B cell (primary cell): ENCODE data around the gene TLDC2. TPM values are rescaled to one million over a fixed set of nuclear protein-coding genes. Genes with fewer than 3 reads are reported as not detected.

Source experiments
- ATAC-seq: fragments of 200-7000 bp; cut with Tn5 transposase; one replicate; pipeline ENCODE4 v1.10.0; 2021; ENCODE audit warnings: low read depth, mild to moderate bottlenecking, moderate number of reproducible peaks, moderate library complexity
- CTCF ChIA-PET: fragments of 350-600 bp; sonication (Branson Sonifier 250); formaldehyde crosslinking; loops from one replicate; lab custom pipeline; 2021; ENCODE audit warnings: antibody characterized with exemption, inconsistent platforms; lab: Charles Lee
- POLR2A ChIA-PET: fragments of 350-600 bp; sonication (Branson Sonifier 250); formaldehyde crosslinking; loops from one replicate; lab custom pipeline; 2021; ENCODE audit warnings: antibody characterized with exemption; lab: Charles Lee
- DNase-seq: peaks from one replicate; pipeline ENCODE4 v3.0.0; 2013
- H2AFZ ChIP-seq: 2 replicates; pipeline ENCODE4 v1.6.1; 2012; ENCODE audit warnings: mild to moderate bottlenecking, low read depth, low read length; ENCODE audit not compliant: insufficient read depth, poor library complexity, severe bottlenecking
- H3K27ac ChIP-seq, 2 donors: 1 replicate in 1 of 2; 2 replicates in 1 of 2; pipeline ENCODE4 v1.5.1; 2012 to 2013; ENCODE audit warnings: low read length in 2 of 2, mild to moderate bottlenecking in 2 of 2, moderate library complexity in 1 of 2
- H3K27me3 ChIP-seq, 4 experiments: fragments of 200-600 bp in 1 of 4; sonication (generic) in 1 of 4; replicated peaks in 1 of 4; 1 replicate in 2 of 4; 2 replicates in 2 of 4; pipeline versions ENCODE4 v1.6.1 to v1.7.0; 2013 to 2016; ENCODE audit warnings: low read length in 3 of 4, mild to moderate bottlenecking in 2 of 4, mixed read lengths in 1 of 4, moderate library complexity in 1 of 4; ENCODE audit not compliant: insufficient read depth in 4 of 4, control insufficient read depth in 3 of 4; ENCODE audit errors: control extremely low read depth in 1 of 4
- H3K36me3 ChIP-seq, 2 experiments: replicated peaks in 1 of 2; 1 replicate in 1 of 2; 2 replicates in 1 of 2; pipeline versions ENCODE4 v1.6.1 to v1.7.1; 2013; ENCODE audit warnings: low read length in 1 of 2; ENCODE audit not compliant: insufficient read depth in 2 of 2, control insufficient read depth in 1 of 2; ENCODE audit errors: control extremely low read depth in 1 of 2, extremely low read depth in 1 of 2
- H3K4me1 ChIP-seq, 2 donors: fragments of 200-600 bp in 1 of 2; sonication (generic) in 1 of 2; 1 replicate in 1 of 2; 2 replicates in 1 of 2; pipeline versions ENCODE4 v1.5.1 to v1.6.1; 2013 to 2017; ENCODE audit warnings: low read length in 2 of 2; ENCODE audit not compliant: control insufficient read depth in 2 of 2, insufficient read depth in 2 of 2
- H3K4me2 ChIP-seq: replicated peaks from 2 replicates; pipeline ENCODE3; 2012; ENCODE audit warnings: mild to moderate bottlenecking, low read depth, low read length; ENCODE audit not compliant: poor library complexity, severe bottlenecking
- H3K4me3 ChIP-seq, 5 experiments: fragments of 200-600 bp in 1 of 5; sonication (generic) in 1 of 5; 1 replicate in 3 of 5; 2 replicates in 2 of 5; pipeline versions ENCODE4 v1.5.1 to v1.7.0; 2011 to 2016; ENCODE audit warnings: low read length in 4 of 5, mild to moderate bottlenecking in 4 of 5, low read depth in 2 of 5, control low read depth in 1 of 5, moderate library complexity in 1 of 5; ENCODE audit not compliant: insufficient read depth in 1 of 5; ENCODE audit errors: control extremely low read depth in 1 of 5, extremely low read depth in 1 of 5
- H3K79me2 ChIP-seq: fragments of 200-600 bp; sonication (generic); one replicate; pipeline ENCODE4 v1.6.0; 2016; ENCODE audit warnings: low read length; ENCODE audit not compliant: control insufficient read depth, insufficient read depth
- H3K9ac ChIP-seq: fragments of 200-600 bp; sonication (generic); 2 replicates; pipeline ENCODE4 v1.6.1; 2017; ENCODE audit warnings: mild to moderate bottlenecking, low read length, moderate library complexity
- H3K9me3 ChIP-seq, 3 donors: one replicate each; pipeline versions ENCODE4 v1.6.1 to v1.7.1; 2013; ENCODE audit warnings: low read length in 2 of 3; ENCODE audit not compliant: control insufficient read depth in 2 of 3, insufficient read depth in 1 of 3; ENCODE audit errors: control extremely low read depth in 1 of 3
- H4K20me1 ChIP-seq: 2 replicates; pipeline ENCODE4 v1.6.0; 2012; ENCODE audit warnings: mild to moderate bottlenecking, low read length; ENCODE audit not compliant: insufficient read depth, control insufficient read depth, poor library complexity, severe bottlenecking
- H3K27ac Mint-ChIP-seq: one replicate; pipeline ENCODE4 v1.8.0; 2021; ENCODE audit warnings: mixed read lengths
- H3K27me3 Mint-ChIP-seq: one replicate; pipeline ENCODE4 v1.8.0; 2021; ENCODE audit warnings: mixed read lengths
- H3K4me1 Mint-ChIP-seq: one replicate; pipeline ENCODE4 v1.8.0; 2021; ENCODE audit warnings: mixed read lengths
- H3K4me3 Mint-ChIP-seq: one replicate; pipeline ENCODE4 v1.8.0; 2021; ENCODE audit warnings: mixed read lengths
- H3K9me3 Mint-ChIP-seq: one replicate; pipeline ENCODE4 v1.8.0; 2022; ENCODE audit warnings: mixed read lengths; ENCODE audit not compliant: insufficient read depth
- EZH2 ChIP-seq: IDR thresholded peaks from 2 replicates; pipeline ENCODE4 v1.6.1; 2012; ENCODE audit warnings: borderline replicate concordance, low read depth, mild to moderate bottlenecking, moderate library complexity, low read length; ENCODE audit not compliant: insufficient read depth, poor library complexity, severe bottlenecking
- WGBS: methylation state at CpG from one replicate; pipeline ENCODE4 v1.1.5; 2013; ENCODE audit warnings: missing lambda C conversion rate; ENCODE audit not compliant: insufficient coverage; 5-methylcytosine and 5-hydroxymethylcytosine counted together
- intact Hi-C: fragments of 100-400 bp; cut with micrococcal nuclease; formaldehyde crosslinking; loops from one replicate; pipeline ENCODE4 v1.10.0; 2022
- polyA plus RNA-seq: library from polyadenylated mRNA; depleted of rRNA; stranded (reverse); fragments of >200 nt; gene quantifications from 2 replicates; pipeline ENCODE4 v1.2.3, GENCODE V29; 2012
- total RNA-seq, 2 donors: library from RNA; stranded (reverse); fragments of 120-200 nt in 1 of 2; gene quantifications; 1 replicate in 1 of 2; 2 replicates in 1 of 2; pipeline versions ENCODE4 v1.2.3 to v1.2.4, GENCODE V29; 2013 to 2022
- TF ChIP-seq, protein P1 (sequence below): fragments of 200-600 bp; IDR thresholded peaks from one replicate; pipeline ENCODE4 v1.8.0; 2022; ENCODE audit warnings: antibody characterized with exemption, mild to moderate bottlenecking

TLDC2 gene
- total and polyA plus RNA-seq, 2 donors (not counting 1 experiment from before 2014, with no cell fraction given): 0.13 TPM; not detected in 1

DNA sequence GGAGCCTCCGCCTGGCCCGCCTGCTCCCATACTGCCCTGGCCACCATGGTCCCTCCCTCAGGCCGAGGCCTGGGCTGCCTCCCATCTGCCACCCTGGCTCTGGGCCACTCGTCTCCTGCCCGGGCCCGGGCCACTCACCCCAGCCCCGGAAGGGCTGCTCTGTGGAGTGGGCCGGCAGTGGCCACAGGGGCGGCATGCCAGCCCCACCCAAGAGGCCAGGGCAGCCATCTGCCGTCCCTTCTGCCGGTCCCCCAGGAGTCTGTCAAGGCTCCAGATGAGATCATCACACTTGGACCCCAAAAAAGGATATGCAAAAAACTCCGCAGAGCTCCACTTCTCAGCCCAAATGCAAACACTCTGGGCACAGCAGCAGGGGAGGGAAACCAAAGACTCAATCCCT, 23.8 kb upstream of the TLDC2 start:
- no peaks in the 10 kb centered on the region for H3K27me3 ChIP-seq
- H3K27me3 Mint-ChIP-seq: no peaks in the 10 kb centered on the region
- ATAC-seq: peak; percentile 41
- intact Hi-C loops: no loop called here
- no peaks in the 10 kb centered on the region for H3K9me3 Mint-ChIP-seq
- ChIA-PET POLR2A (interaction anchor here (0.8 kb wide), 1 partner anchor 15 kb away, joined by 3 read pairs; no protein-coding TSS in a partner anchor), CTCF (interaction anchor here (0.5 to 1.7 kb wide), 4 partner anchors 11 to 642 kb away, joined by 3 to 5 read pairs (median 5); partner anchors contain the start of gene DSN1)
- WGBS: 72% methylated on average over 12 of the region's 12 CpGs
- peaks cover 0 to 2% (median 0%) of the 10 kb centered on the region in 3 donors for H3K9me3 ChIP-seq
- peak overlapping the region in 1 of 5 experiments; percentile 12 for H3K4me3 ChIP-seq
- peaks cover 0 to 4% of the 10 kb centered on the region in 2 experiments for H3K36me3 ChIP-seq
- peaks cover 68% of the 10 kb centered on the region for H3K4me1 Mint-ChIP-seq
- H3K79me2 ChIP-seq: peaks cover 99% of the 10 kb centered on the region
- peaks cover 18% of the 10 kb centered on the region for H4K20me1 ChIP-seq
- H3K9ac ChIP-seq: no peak overlapping the region
- H3K27ac ChIP-seq: peak overlapping the region; percentile 59 to 73
- peak overlapping the region; percentile 38 for H2AFZ ChIP-seq
- H3K4me2 ChIP-seq: peak overlapping the region; percentile 54
- peaks cover 50 to 60% of the 10 kb centered on the region in 2 donors for H3K4me1 ChIP-seq
- peak overlapping the region; percentile 89 for H3K27ac Mint-ChIP-seq
- TF ChIP-seq EZH2: no peak
- TF ChIP-seq, protein P1, sequence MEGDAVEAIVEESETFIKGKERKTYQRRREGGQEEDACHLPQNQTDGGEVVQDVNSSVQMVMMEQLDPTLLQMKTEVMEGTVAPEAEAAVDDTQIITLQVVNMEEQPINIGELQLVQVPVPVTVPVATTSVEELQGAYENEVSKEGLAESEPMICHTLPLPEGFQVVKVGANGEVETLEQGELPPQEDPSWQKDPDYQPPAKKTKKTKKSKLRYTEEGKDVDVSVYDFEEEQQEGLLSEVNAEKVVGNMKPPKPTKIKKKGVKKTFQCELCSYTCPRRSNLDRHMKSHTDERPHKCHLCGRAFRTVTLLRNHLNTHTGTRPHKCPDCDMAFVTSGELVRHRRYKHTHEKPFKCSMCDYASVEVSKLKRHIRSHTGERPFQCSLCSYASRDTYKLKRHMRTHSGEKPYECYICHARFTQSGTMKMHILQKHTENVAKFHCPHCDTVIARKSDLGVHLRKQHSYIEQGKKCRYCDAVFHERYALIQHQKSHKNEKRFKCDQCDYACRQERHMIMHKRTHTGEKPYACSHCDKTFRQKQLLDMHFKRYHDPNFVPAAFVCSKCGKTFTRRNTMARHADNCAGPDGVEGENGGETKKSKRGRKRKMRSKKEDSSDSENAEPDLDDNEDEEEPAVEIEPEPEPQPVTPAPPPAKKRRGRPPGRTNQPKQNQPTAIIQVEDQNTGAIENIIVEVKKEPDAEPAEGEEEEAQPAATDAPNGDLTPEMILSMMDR: no peak
- peak overlapping the region; percentile 75 for H3K4me3 Mint-ChIP-seq
- no peak for DNase-seq
